Liver (tissue), 9 donors: ENCODE measurements around the gene CABP4. TPM values are rescaled to one million over a fixed set of nuclear protein-coding genes. Genes with fewer than 3 reads are reported as not detected.
"Not testable (repeated sequence)": the region's sequence is repeated elsewhere in the genome, so short reads cannot be mapped to it uniquely, and the experiment has no call there.

Source experiments
- DNase-seq: peaks from one replicate; pipeline ENCODE4 v3.0.0-alpha.2; 2017; ENCODE audit warnings: low spot score
- H3K27ac ChIP-seq, 2 donors: one replicate each; pipeline ENCODE4 v1.7.0; 2013; ENCODE audit warnings: inconsistent platforms in 2 of 2, low read length in 2 of 2, control low read depth in 1 of 2, low read depth in 1 of 2, mild to moderate bottlenecking in 1 of 2
- H3K27me3 ChIP-seq, 4 donors: one replicate each; pipeline versions ENCODE4 v1.6.1 to v1.7.0; 2013; ENCODE audit warnings: low read length in 3 of 4, inconsistent platforms in 1 of 4, mild to moderate bottlenecking in 1 of 4, moderate library complexity in 1 of 4; ENCODE audit not compliant: control insufficient read depth in 4 of 4, insufficient read depth in 4 of 4
- H3K36me3 ChIP-seq, 4 donors: one replicate each; pipeline versions ENCODE4 v1.6.1 to v1.7.0; 2013; ENCODE audit warnings: low read length in 3 of 4, mild to moderate bottlenecking in 3 of 4, low read depth in 1 of 4, moderate library complexity in 1 of 4; ENCODE audit not compliant: control insufficient read depth in 4 of 4, insufficient read depth in 3 of 4
- H3K4me1 ChIP-seq, 4 donors: one replicate each; pipeline versions ENCODE4 v1.6.1 to v1.7.0; 2013; ENCODE audit warnings: low read length in 3 of 4, mild to moderate bottlenecking in 3 of 4, moderate library complexity in 1 of 4; ENCODE audit not compliant: control insufficient read depth in 4 of 4, insufficient read depth in 4 of 4
- H3K4me3 ChIP-seq, 3 donors: one replicate each; pipeline versions ENCODE4 v1.6.1 to v1.7.0; 2013; ENCODE audit warnings: low read length in 3 of 3, control low read depth in 1 of 3, low read depth in 1 of 3, mild to moderate bottlenecking in 1 of 3
- H3K9ac ChIP-seq, 2 donors: one replicate each; pipeline ENCODE4 v1.7.0; 2013; ENCODE audit warnings: low read length in 2 of 2, mild to moderate bottlenecking in 2 of 2, moderate library complexity in 2 of 2, control low read depth in 1 of 2, low read depth in 1 of 2
- H3K9me3 ChIP-seq, 4 donors: one replicate each; pipeline versions ENCODE4 v1.6.1 to v1.7.0; 2013; ENCODE audit warnings: low read length in 3 of 4; ENCODE audit not compliant: control insufficient read depth in 4 of 4
- ATF3 ChIP-seq: IDR thresholded peaks from 2 replicates; pipeline ENCODE4 v1.6.1; 2016; ENCODE audit warnings: antibody characterized with exemption
- CTCF ChIP-seq: fragments of 150-350 bp; IDR thresholded peaks from 2 replicates; pipeline ENCODE4 v1.5.1; 2017; ENCODE audit warnings: improper control_type of control experiment, low read depth, low read length; ENCODE audit not compliant: missing input control
- EGR1 ChIP-seq, 2 donors: IDR thresholded peaks; 2 replicates each; pipeline ENCODE4 v1.6.1; 2016 to 2018; ENCODE audit warnings: antibody characterized with exemption in 2 of 2, low read depth in 2 of 2
- FOXA2 ChIP-seq: IDR thresholded peaks from 2 replicates; pipeline ENCODE4 v1.6.1; 2016; ENCODE audit warnings: antibody characterized with exemption
- GABPA ChIP-seq, 2 donors: IDR thresholded peaks in 1 of 2; conservative IDR thresholded peaks in 1 of 2; 2 replicates each; pipeline ENCODE4 v1.6.1; 2016; ENCODE audit warnings: antibody characterized with exemption in 2 of 2, mild to moderate bottlenecking in 1 of 2, moderate library complexity in 1 of 2
- HNF4A ChIP-seq, 2 donors: conservative IDR thresholded peaks; 2 replicates each; pipeline ENCODE4 v1.6.1; 2016; ENCODE audit warnings: antibody characterized with exemption in 2 of 2, mild to moderate bottlenecking in 2 of 2
- HNF4G ChIP-seq: IDR thresholded peaks from 2 replicates; pipeline ENCODE4 v1.6.1; 2016; ENCODE audit warnings: antibody characterized with exemption
- JUND ChIP-seq, 2 donors: IDR thresholded peaks; 2 replicates each; pipeline ENCODE4 v1.6.1; 2016; ENCODE audit warnings: antibody characterized with exemption in 2 of 2
- NR2F2 ChIP-seq: IDR thresholded peaks from 2 replicates; pipeline ENCODE4 v1.6.1; 2016; ENCODE audit warnings: antibody characterized with exemption
- RAD21 ChIP-seq, 2 donors: IDR thresholded peaks; 2 replicates each; pipeline ENCODE4 v1.6.1; 2016; ENCODE audit warnings: antibody characterized with exemption in 2 of 2, mild to moderate bottlenecking in 2 of 2
- RXRA ChIP-seq, 2 donors: IDR thresholded peaks; 2 replicates each; pipeline ENCODE4 v1.6.1; 2017 to 2018; ENCODE audit warnings: antibody characterized with exemption in 2 of 2, mild to moderate bottlenecking in 1 of 2
- SP1 ChIP-seq: IDR thresholded peaks from 2 replicates; pipeline ENCODE4 v1.6.1; 2018; ENCODE audit warnings: antibody characterized with exemption, mild to moderate bottlenecking
- TAF1 ChIP-seq: conservative IDR thresholded peaks from 2 replicates; pipeline ENCODE4 v1.6.1; 2016; ENCODE audit warnings: antibody characterized with exemption, mild to moderate bottlenecking
- YY1 ChIP-seq: IDR thresholded peaks from 2 replicates; pipeline ENCODE4 v1.6.1; 2016; ENCODE audit warnings: antibody characterized with exemption, mild to moderate bottlenecking
- ZBTB33 ChIP-seq: IDR thresholded peaks from 2 replicates; pipeline ENCODE4 v1.6.1; 2016; ENCODE audit warnings: antibody characterized with exemption
- WGBS: extraction: QIAGEN DNeasy Blood & Tissue Kit; methylation state at CpG from one replicate; pipeline ENCODE4 v1.1.7; 2013; 5-methylcytosine and 5-hydroxymethylcytosine counted together
- polyA plus RNA-seq, 2 donors: library from polyadenylated mRNA; stranded (reverse) in 1 of 2; unstranded in 1 of 2; fragments of 200-250 nt in 1 of 2; fragments of >200 nt in 1 of 2; fragmentation: Nextera tagmentation in 1 of 2; extraction: Ambion mirVana in 1 of 2; gene quantifications; one replicate each; pipeline versions ENCODE4 v1.2.1 to v1.2.3, GENCODE V29; 2013 to 2015
- total RNA-seq, 2 donors: library from RNA; depleted of rRNA; stranded (reverse); fragments of >200 nt; gene quantifications; one replicate each; pipeline ENCODE4 v1.2.3, GENCODE V29; 2014
- TF ChIP-seq, protein P1 (sequence below): IDR thresholded peaks from 2 replicates; pipeline ENCODE4 v1.6.1; 2016; ENCODE audit warnings: antibody characterized with exemption
- TF ChIP-seq, protein P2 (sequence below): IDR thresholded peaks from 2 replicates; pipeline ENCODE4 v1.6.1; 2016; ENCODE audit warnings: antibody characterized with exemption, mild to moderate bottlenecking
- donor health status: healthy.
- donor health status: healthy.
- donor health status: healthy.
- donor health status: healthy.
- donor health status: healthy.

Gene CABP4
- total and polyA plus RNA-seq, 4 donors, result 0.85 to 2.9 (median 1.6) TPM

DNA sequence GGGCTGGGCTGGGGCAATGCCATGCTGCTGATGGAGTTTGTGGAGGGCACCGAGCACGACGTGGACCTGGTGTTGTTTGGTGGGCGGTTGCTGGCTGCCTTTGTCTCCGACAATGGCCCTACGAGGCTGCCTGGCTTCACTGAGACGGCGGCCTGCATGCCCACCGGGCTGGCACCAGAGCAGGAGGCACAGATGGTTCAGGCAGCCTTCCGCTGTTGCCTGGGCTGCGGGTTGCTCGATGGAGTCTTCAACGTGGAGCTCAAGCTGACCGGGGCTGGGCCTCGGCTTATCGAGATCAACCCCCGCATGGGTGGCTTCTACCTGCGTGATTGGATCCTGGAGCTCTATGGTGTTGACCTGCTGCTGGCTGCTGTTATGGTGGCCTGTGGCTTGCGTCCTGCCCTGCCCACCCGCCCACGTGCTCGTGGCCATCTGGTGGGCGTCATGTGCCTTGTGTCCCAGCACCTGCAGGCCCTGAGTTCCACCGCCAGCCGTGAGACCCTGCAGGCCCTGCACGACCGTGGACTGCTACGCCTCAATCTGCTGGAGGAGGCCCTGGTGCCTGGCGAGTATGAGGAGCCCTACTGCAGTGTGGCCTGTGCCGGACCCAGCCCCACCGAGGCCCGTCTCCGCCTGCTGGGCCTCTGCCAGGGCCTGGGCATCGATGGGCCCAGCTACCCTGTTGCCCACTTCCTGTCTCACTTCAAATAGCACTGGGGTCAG, 31.1 kb upstream of the CABP4 start (continued):
- TF ChIP-seq, protein P1, sequence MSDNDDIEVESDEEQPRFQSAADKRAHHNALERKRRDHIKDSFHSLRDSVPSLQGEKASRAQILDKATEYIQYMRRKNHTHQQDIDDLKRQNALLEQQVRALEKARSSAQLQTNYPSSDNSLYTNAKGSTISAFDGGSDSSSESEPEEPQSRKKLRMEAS, result no peak
- TF ChIP-seq GABPA (IDR thresholded peaks at IDR 0.05 in 1 of 2, conservative IDR thresholded peaks at IDR 0.05 in 1 of 2) (no peak), CTCF (no peak), TAF1 (no peak)

DNA sequence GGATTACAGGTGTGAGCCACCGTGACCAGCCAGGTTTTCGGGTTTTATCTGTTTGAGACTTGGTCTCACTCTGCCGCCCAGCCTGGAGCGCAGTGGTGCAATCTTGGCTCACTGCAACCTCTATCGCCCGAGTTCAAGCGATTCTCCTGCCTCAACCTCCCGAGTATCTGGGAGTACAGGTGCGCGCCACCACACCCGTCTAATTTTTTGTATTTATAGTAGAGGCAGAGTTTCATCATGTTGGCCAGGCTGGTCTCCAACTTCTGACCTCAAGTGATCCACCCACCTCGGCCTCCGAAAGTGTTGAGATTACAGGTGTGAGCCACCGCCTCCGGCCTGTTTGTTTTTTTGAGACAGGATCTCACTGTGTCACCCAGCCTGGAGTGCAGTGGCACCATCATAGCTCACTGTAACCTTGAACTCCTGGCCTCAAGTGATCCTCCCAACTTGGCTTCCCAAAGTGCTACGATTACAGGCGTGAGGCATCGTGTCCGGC, 27.7 kb upstream of the CABP4 start:
- TF ChIP-seq SP1, result peak; percentile 62
- peak; percentile 4 for TF ChIP-seq HNF4G
- peak; percentile 38 to 51 for TF ChIP-seq HNF4A (conservative IDR thresholded peaks at IDR 0.05)
- peak; percentile 72 to 82 for TF ChIP-seq RXRA (IDR thresholded peaks at IDR 0.05)
- not testable (repeated sequence) for H3K27me3 ChIP-seq, DNase-seq, H3K9me3 ChIP-seq, H3K36me3 ChIP-seq
- Histone ChIP-seq H3K9ac (peak overlapping the region; percentile 66 to 100), H3K4me1 (peaks cover 3 to 19% (median 12%) of the 10 kb centered on the region in 4 donors), H3K27ac (peak overlapping the region; percentile 80 to 94), H3K4me3 (peak overlapping the region; percentile 68 to 100 (median 91))
- 56% methylated on average over 19 of the region's 19 CpGs for WGBS

DNA sequence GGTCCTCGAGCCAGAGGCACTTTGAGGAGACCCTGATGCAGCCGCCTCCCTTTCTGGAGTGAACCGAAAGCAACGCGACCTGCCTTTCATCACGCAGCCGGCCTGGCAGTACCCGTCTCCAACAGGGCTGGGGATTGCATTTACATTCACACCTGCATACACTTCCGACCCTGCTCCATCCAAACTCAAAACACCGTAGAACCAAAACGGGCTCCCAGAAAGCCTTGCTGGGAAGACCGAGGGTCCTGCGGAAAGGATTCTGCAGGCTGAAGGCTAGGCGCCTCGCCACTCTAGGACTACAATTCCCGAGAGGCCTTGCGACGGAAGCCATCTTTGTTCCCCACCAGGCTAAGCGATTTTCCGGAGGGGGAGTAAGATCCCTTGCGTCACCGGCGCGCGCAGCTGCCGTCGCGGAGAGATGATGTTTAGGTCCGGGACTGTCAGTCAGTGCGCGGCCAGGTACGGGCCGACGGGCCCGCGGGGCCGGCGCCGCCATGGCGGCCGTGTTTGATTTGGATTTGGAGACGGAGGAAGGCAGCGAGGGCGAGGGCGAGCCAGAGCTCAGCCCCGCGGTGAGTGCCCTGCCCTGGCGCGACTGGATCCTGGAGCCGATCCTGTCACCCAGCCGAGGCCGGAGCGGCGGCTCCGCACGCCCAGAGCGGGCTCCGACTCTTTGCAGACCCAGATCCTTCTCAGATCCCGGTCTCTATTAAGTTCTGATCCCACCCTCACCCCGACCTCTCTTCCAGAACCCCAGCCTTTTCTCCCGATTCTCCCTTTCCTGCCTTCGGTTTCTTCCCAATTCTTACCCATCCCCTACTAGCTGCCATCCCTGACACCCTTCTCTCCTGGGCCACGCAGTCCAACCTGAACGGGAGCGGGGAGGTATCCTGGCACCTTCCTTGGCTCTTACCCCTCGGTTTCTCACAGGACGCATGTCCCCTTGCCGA, 26.8 kb upstream of the CABP4 start, which contains the start of gene RPS6KB2:
RPS6KB2 (plus strand) TSS at position 443 of the 950 bp plus-strand sequence; CDS start at position 495, 52 bp downstream.
- Histone ChIP-seq H3K9me3 (no peaks in the 10 kb centered on the region), H3K9ac (peak within 1 kb of the TSS; percentile 90 to 100), H3K4me3 (peak within 1 kb of the TSS; percentile 68 to 100 (median 91)), H3K27me3 (no peaks in the 10 kb centered on the region), H3K27ac (peak within 1 kb of the TSS; percentile 80 to 94), H3K36me3 (peaks cover 1 to 18% (median 3%) of the 10 kb centered on the region in 4 donors), H3K4me1 (peaks cover 3 to 19% (median 12%) of the 10 kb centered on the region in 4 donors)
- peak; percentile 100 for DNase-seq
- under 1% methylated on average over 68 of the region's 68 CpGs for WGBS
- TF ChIP-seq FOXA2 (peak; percentile 37), HNF4G (no peak), RXRA (IDR thresholded peaks at IDR 0.05) (no peak), HNF4A (conservative IDR thresholded peaks at IDR 0.05) (peak in 1 of 2 donors; percentile 7), JUND (IDR thresholded peaks at IDR 0.05) (peak in 1 of 2 donors; percentile 67), ZBTB33 (no peak), SP1 (peak; percentile 61), RAD21 (IDR thresholded peaks at IDR 0.05) (peak in 1 of 2 donors; percentile 31), EGR1 (IDR thresholded peaks at IDR 0.05; ENCODE audit: low read depth in 2 of 2) (peak; percentile 36 to 74), ATF3 (peak; percentile 91), NR2F2 (no peak), YY1 (peak; percentile 99), GABPA (IDR thresholded peaks at IDR 0.05 in 1 of 2, conservative IDR thresholded peaks at IDR 0.05 in 1 of 2) (peak in 1 of 2 donors; percentile 89)
- TF ChIP-seq, protein P1, result no peak
- TF ChIP-seq, protein P2, sequence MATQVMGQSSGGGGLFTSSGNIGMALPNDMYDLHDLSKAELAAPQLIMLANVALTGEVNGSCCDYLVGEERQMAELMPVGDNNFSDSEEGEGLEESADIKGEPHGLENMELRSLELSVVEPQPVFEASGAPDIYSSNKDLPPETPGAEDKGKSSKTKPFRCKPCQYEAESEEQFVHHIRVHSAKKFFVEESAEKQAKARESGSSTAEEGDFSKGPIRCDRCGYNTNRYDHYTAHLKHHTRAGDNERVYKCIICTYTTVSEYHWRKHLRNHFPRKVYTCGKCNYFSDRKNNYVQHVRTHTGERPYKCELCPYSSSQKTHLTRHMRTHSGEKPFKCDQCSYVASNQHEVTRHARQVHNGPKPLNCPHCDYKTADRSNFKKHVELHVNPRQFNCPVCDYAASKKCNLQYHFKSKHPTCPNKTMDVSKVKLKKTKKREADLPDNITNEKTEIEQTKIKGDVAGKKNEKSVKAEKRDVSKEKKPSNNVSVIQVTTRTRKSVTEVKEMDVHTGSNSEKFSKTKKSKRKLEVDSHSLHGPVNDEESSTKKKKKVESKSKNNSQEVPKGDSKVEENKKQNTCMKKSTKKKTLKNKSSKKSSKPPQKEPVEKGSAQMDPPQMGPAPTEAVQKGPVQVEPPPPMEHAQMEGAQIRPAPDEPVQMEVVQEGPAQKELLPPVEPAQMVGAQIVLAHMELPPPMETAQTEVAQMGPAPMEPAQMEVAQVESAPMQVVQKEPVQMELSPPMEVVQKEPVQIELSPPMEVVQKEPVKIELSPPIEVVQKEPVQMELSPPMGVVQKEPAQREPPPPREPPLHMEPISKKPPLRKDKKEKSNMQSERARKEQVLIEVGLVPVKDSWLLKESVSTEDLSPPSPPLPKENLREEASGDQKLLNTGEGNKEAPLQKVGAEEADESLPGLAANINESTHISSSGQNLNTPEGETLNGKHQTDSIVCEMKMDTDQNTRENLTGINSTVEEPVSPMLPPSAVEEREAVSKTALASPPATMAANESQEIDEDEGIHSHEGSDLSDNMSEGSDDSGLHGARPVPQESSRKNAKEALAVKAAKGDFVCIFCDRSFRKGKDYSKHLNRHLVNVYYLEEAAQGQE, result peak; percentile 73
